Right renal pelvis (tissue), 4 donors: ENCODE measurements around the gene NTRK2. TPM values are rescaled to one million over a fixed set of nuclear protein-coding genes. Genes with fewer than 3 reads are reported as not detected.

Experiments
- DNase-seq, 4 donors: peaks; one replicate each; pipeline ENCODE4 v3.0.0-alpha.2; 2013; ENCODE audit warnings: low read depth in 4 of 4, low spot score in 3 of 4, missing footprints in 1 of 4
- polyA plus RNA-seq, 4 donors: library from polyadenylated mRNA; unstranded; fragments of 120-200 nt; gene quantifications; one replicate each; pipeline ENCODE4 v1.2.1, GENCODE V29; 2013; ENCODE audit not compliant: insufficient read length in 4 of 4

Gene NTRK2
- polyA plus RNA-seq, 4 donors, result 94.3 to 117 (median 109) TPM

DNA sequence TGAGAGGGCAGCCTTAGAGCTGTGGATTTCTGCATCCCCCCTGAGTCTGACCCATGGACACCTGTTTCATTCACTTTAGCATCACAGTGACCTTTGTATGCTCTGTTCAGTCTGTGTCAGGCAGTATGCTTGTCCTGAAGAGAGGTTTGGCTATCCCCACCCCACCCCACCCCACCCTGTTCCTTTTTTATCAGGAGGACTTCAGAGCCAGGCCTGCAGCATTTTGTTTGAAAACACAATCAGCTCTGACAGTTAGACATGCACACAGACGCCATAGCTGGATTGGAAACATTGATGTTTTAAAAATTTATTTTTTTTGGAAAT is 142.2 kb downstream of the NTRK2 start:
- no peak for DNase-seq

DNA sequence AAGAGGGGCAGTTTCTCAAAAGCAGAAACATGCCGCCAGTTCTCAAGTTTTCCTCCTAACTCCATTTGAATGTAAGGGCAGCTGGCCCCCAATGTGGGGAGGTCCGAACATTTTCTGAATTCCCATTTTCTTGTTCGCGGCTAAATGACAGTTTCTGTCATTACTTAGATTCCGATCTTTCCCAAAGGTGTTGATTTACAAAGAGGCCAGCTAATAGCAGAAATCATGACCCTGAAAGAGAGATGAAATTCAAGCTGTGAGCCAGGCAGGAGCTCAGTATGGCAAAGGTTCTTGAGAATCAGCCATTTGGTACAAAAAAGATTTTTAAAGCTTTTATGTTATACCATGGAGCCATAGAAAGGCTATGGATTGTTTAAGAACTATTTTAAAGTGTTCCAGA is 142.8 kb downstream of the NTRK2 start:
- no peak for DNase-seq

DNA sequence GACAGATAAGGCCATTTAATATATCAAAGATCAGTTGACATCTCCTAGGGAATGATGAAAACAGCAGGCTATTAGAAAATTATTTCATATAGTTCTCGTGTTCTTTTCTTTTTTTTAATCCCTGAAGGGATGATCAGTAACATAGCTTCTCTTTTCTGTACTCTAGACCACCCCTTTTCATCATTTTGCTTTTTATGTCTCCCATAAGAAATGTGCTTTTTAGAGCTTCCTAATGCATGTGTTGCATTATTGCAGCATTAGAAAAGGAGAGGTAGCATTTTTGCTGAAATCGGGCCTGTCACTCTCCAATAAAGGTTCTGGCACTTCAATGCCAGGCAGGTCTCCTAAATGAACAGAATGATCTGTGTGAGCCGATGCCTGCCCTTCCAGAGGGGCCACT is 143.3 kb downstream of the NTRK2 start:
- DNase-seq, result no peak

- DNase-seq, result no peak
Measured at GRCh38 chr9:84815554-84815953, 146.0 kb downstream of the NTRK2 start.

- no peak for DNase-seq
Measured at GRCh38 chr9:84817038-84817437, 147.5 kb downstream of the NTRK2 start.

GRCh38 chr9:84818791-84819190 is 149.3 kb downstream of the NTRK2 start:
- peak in 2 of 4 donors; percentile 46 to 47 for DNase-seq

GRCh38 chr9:84819491-84819991 is 150.0 kb downstream of the NTRK2 start:
- DNase-seq, result peak in 1 of 4 donors; percentile 15

- DNase-seq, result no peak
Measured at GRCh38 chr9:84821431-84821830, 151.9 kb downstream of the NTRK2 start.

DNA sequence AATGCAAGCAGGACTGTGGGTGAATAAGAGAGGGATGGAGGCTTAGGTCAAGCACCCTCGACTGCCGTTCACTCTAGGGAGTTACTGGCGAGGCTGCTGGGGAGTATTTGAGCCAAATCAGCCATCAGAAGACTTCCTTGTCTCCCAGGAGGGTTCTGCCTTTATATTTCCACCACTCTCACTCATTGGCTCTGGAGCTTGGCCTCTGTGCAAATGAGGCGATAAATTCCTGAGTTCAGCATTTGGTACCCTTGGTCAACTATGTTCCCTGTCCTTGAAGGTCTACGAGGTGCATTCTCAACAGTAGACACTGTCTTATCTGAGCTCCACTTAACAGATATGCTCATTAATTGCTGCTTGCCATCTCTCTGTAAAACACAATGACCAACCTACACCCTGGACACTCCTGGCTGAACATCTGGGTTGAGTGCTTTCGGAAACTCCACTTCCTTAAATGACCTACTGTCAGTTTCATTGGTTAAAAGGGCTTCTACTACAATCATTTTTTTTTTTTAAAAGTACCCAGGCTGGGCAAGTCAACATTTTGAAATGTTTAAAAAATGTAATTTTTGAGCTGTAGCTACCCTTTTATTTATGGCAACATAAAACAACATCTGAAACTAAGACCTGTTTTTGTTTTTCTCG is 153.2 kb downstream of the NTRK2 start:
- DNase-seq, result no peak

GRCh38 chr9:84823421-84824271 is 154.1 kb downstream of the NTRK2 start:
- DNase-seq, result no peak

GRCh38 chr9:84827216-84827765 is 157.8 kb downstream of the NTRK2 start:
- no peak for DNase-seq

DNA sequence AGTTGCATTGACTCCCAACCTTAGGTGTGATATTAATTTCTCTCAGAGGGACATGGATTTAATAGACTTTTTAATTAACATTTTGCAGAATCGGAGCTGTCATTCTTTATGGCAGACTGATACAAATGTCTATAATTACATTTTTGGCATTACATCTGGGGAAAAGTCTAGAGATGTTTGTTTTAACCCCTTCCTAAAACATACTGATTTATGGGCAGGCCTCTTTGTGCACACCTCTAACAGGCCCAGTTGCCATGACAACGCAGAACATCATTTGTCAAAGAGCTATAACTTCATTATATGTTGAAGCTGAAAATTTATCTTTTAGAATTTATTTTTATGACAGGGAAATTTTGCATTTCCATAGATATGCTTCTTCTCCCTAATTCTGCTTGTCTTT is 158.5 kb downstream of the NTRK2 start:
- DNase-seq, result no peak

GRCh38 chr9:84829471-84829870 is 159.9 kb downstream of the NTRK2 start:
- DNase-seq, result no peak

DNA sequence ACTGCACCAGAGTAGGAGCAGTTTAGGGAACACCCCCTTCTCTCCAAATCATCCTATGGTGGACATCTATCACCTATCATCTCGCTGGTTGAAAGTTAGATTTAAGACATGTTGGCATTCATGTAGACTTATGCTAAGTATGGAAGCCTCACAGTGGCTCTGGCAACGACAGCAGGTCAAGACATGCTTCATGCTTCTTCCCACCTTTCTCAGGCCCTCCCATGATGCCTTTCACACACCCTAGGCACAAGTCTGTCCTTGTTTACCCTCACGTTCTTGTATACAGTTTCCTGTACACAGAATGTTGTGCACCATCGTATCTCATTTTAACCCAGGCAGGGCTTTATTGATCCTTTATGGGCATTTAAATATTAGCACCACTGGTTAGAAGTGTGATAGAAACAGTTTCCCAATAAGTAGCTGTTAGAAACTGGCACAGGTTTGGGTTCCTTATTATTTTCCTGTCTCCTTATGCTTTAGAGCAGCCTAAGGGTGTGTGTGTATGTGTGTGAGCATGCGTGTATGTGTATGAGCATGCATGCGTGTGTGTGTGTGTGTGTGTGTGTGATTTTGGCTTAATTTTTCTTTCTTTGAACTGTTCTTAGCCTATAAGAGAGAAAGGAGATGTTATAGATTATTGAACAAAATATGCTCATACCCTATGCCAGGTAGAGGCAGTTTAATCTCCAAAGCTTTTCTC is 160.6 kb downstream of the NTRK2 start:
- no peak for DNase-seq

DNA sequence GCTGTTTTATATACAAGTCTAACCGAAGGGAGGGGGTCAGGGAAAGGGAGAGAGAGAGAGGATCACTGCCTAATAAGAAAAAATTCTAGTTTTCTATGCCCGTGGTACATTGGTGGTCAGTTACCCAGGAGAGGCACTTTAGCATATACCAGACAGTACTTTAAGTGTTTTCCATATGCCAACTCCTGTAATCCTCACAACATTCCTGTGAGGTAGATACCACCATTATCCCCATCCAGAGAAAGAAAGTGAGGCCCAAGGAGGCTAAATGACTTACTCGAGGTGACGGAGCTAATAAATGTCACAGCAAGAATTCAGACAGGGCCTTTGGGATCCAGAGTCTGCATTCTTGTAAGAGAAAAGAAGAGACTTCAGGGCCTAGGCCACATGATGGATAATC is 161.8 kb downstream of the NTRK2 start:
- no peak for DNase-seq

DNA sequence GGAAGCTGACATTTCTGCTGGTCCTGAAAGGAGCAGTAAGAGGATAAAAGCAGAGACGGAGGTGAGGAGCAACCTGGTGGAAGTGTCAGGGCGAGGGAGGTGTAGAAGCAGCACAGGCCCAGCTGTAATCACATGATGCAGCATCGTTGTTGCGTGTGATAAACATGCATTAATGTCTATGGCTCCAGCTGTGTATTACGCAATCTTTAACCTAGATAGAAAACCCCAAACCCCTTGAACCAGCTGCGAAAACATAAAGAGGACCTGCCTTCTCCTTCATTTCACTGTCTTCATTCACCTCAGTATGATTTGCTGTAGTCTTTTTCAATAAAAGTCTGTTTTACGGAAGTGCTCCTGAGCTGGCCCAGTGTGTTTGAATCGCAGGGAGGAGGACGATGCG is 162.9 kb downstream of the NTRK2 start:
- no peak for DNase-seq

DNA sequence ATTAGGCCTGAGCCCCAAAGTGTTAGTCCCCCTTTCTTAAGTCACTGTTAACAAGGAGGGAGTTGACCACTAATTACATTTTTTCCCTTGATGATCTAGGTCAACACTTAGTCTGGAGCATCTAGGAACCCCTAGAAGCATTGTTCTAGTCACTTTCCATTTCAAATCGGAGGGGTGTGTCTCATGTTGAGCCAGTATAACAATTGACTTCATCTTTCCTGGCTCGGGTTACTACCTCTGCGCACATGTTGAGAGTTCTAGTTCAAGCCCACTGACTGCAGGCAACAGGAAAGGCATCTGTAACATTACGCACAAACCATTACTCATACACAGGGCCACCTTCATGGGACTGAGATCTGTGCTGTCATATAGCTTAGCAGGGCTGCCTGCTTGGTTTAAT is 164.9 kb downstream of the NTRK2 start:
- DNase-seq, result no peak

- no peak for DNase-seq
Measured at GRCh38 chr9:84835745-84836144, 166.2 kb downstream of the NTRK2 start.

DNA sequence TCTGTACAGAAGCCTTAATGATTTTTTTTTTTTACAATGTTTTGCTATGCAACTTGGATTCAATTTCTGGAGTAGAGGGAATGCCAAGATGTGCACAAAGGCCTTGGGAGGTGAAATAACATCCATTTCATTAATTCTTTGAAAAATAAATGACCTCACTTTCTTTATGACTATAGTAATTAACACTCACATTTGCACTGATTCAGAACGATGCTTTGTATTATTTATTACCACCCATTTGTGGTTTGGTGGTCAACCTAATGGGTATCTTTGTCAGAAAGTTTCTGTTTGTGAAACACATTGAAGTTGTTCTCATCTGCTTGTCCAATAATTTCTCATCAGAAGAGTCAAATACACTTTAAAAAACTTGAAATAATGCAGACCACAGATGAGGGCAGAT is 169.3 kb downstream of the NTRK2 start:
- DNase-seq, result no peak

- DNase-seq, result no peak
Measured at GRCh38 chr9:84839541-84839940, 170.0 kb downstream of the NTRK2 start.

DNA sequence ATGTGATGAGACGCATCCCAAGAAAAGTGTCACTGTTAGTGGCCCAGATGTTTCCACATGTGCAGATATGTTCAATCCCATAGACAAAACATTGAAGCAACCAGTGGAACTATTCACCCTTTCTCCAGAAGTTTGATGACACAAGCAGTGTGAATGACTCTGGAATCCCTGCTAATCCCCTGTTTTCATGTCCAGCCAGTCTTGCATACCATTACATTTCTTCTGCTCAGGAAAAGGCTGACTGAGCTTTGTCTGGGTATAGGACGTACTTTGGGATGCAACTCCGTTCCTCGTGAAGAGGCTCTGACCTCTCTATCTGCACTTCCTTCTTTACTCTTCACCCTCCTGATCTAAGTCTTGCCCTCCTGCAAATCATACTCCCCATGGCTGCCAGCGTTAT is 172.4 kb downstream of the NTRK2 start:
- DNase-seq, result no peak
